ENCODE data around the gene SPAG6. TPM values are rescaled to one million over a fixed set of nuclear protein-coding genes. Genes with fewer than 3 reads are reported as not detected.
A peak's percentile ranks its signal among the peaks of the same experiment; 100 is the strongest.

SPAG6 gene
- total and polyA plus RNA-seq, 12 donors = 0.01 TPM; not detected in 11

- DNase-seq (no peak), ATAC-seq (peak in 6 of 8 donors; percentile 20 to 69 (median 28))
- intact Hi-C loops (cut with DNase I) = loop anchor here in 6 of 10 donors (5.0 to 10.0 kb wide), 5 partner anchors 93 to 646 kb away; partner anchors contain the start of gene PIP4K2A (in 2 of the 6)
- no peaks in the 10 kb centered on the region for H3K9me3 ChIP-seq
- H3K4me3 ChIP-seq = peak overlapping the region; percentile 70 to 90 (median 82)
- no peaks in the 10 kb centered on the region for H3K36me3 ChIP-seq
- 1 to 3% methylated on average over 40 of the region's 40 CpGs for WGBS, 2 donors
- TF ChIP-seq CTCF (IDR thresholded peaks at IDR 0.05) = no peak
- H3K4me1 ChIP-seq = peaks cover 0 to 36% (median 17%) of the 10 kb centered on the region in 9 donors
- peaks cover 22 to 94% (median 87%) of the 10 kb centered on the region in 7 donors for H3K27me3 ChIP-seq
- peak overlapping the region in 9 of 10 donors; percentile 91 to 97 (median 95) for H3K27ac ChIP-seq
Observed at GRCh38 chr10:22341190-22341925, 3.9 kb upstream of the SPAG6 start.

- intact Hi-C loops (cut with DNase I) = loop anchor here in 6 of 10 donors (5.0 to 10.0 kb wide), 5 partner anchors 93 to 645 kb away; partner anchors contain the start of gene PIP4K2A (in 2 of the 6)
- peaks cover 17 to 94% (median 87%) of the 10 kb centered on the region in 7 donors for H3K27me3 ChIP-seq
- peak overlapping the region in 1 of 10 donors; percentile 90 for H3K4me3 ChIP-seq
- no peak for TF ChIP-seq CTCF (IDR thresholded peaks at IDR 0.05)
- no peaks in the 10 kb centered on the region for H3K36me3 ChIP-seq
- WGBS, 2 donors = 35 to 40% methylated on average over 3 of the region's 3 CpGs
- ATAC-seq = no peak
- DNase-seq = no peak
- H3K27ac ChIP-seq = no peak overlapping the region
- peaks cover 0 to 31% (median 14%) of the 10 kb centered on the region in 9 donors for H3K4me1 ChIP-seq
- H3K9me3 ChIP-seq = no peaks in the 10 kb centered on the region
Observed at GRCh38 chr10:22341926-22342196, 3.4 kb upstream of the SPAG6 start.

- TF ChIP-seq CTCF (IDR thresholded peaks at IDR 0.05) = no peak
- ATAC-seq (no peak), DNase-seq (no peak)
- 27 to 40% methylated on average over 3 of the region's 3 CpGs for WGBS, 2 donors
- Histone ChIP-seq H3K9me3 (no peaks in the 10 kb centered on the region), H3K36me3 (no peaks in the 10 kb centered on the region), H3K4me1 (peaks cover 0 to 27% (median 12%) of the 10 kb centered on the region in 9 donors), H3K27ac (no peak overlapping the region), H3K27me3 (peaks cover 13 to 94% (median 87%) of the 10 kb centered on the region in 7 donors), H3K4me3 (no peak overlapping the region)
- intact Hi-C loops (cut with DNase I) = loop anchor here in 6 of 10 donors (5.0 to 10.0 kb wide), 5 partner anchors 92 to 645 kb away; partner anchors contain the start of gene PIP4K2A (in 2 of the 6)
Observed at GRCh38 chr10:22342421-22342820, 2.9 kb upstream of the SPAG6 start.

GRCh38 chr10:22343731-22344130, 1.6 kb upstream of the SPAG6 start:
- Histone ChIP-seq H3K4me1 (peaks cover 0 to 27% (median 12%) of the 10 kb centered on the region in 9 donors), H3K9me3 (no peaks in the 10 kb centered on the region), H3K27ac (no peak overlapping the region), H3K36me3 (no peaks in the 10 kb centered on the region), H3K27me3 (peaks cover 10 to 94% (median 87%) of the 10 kb centered on the region in 7 donors), H3K4me3 (no peak overlapping the region)
- ATAC-seq (no peak), DNase-seq (no peak)
- WGBS, 2 donors = 12 to 17% methylated on average over 3 of the region's 3 CpGs
- intact Hi-C loops (cut with DNase I) = loop anchor here in 6 of 10 donors (5.0 to 10.0 kb wide), 5 partner anchors 91 to 644 kb away; partner anchors contain the start of gene PIP4K2A (in 2 of the 6)
- TF ChIP-seq CTCF (IDR thresholded peaks at IDR 0.05) = no peak
